Loucy (cell line): ENCODE data around the gene PTCSC3.

Source experiments
- H2AFZ ChIP-seq: fragments of 200-600 bp; sonication (generic); 2 replicates; pipeline ENCODE4 v1.6.0; 2016; ENCODE audit warnings: antibody characterized with exemption, mild to moderate bottlenecking, low read length, moderate library complexity
- H3F3A ChIP-seq: fragments of 200-600 bp; 2 replicates; pipeline ENCODE4 v1.6.0; 2016; ENCODE audit warnings: antibody characterized with exemption, low read depth, mild to moderate bottlenecking
- H3K27me3 ChIP-seq: fragments of 200-600 bp; sonication (generic); 2 replicates; pipeline ENCODE4 v1.6.1; 2014; ENCODE audit warnings: low read length, mild to moderate bottlenecking; ENCODE audit not compliant: insufficient read depth, poor library complexity, severe bottlenecking
- H3K36me3 ChIP-seq: fragments of 200-600 bp; sonication (generic); 2 replicates; pipeline ENCODE4 v1.6.1; 2016; ENCODE audit warnings: low read length; ENCODE audit not compliant: insufficient read depth
- H3K4me1 ChIP-seq: fragments of 200-600 bp; sonication (generic); 2 replicates; pipeline ENCODE4 v1.5.1; 2014; ENCODE audit warnings: low read length, mild to moderate bottlenecking; ENCODE audit not compliant: insufficient read depth, poor library complexity, severe bottlenecking
- H3K4me2 ChIP-seq: fragments of 200-600 bp; sonication (generic); 2 replicates; pipeline ENCODE4 v1.6.0; 2014; ENCODE audit warnings: antibody characterized with exemption, low read length, low read depth, mild to moderate bottlenecking; ENCODE audit not compliant: poor library complexity, severe bottlenecking
- H3K4me3 ChIP-seq: fragments of 200-600 bp; sonication (generic); 2 replicates; pipeline ENCODE4 v1.5.1; 2014; ENCODE audit warnings: low read length, mild to moderate bottlenecking, mixed read lengths; ENCODE audit not compliant: poor library complexity, severe bottlenecking
- H3K79me2 ChIP-seq: fragments of 200-600 bp; sonication (generic); 2 replicates; pipeline ENCODE4 v1.6.1; 2014; ENCODE audit warnings: low read length; ENCODE audit not compliant: insufficient read depth
- H3K9ac ChIP-seq: fragments of 200-600 bp; sonication (generic); 2 replicates; pipeline ENCODE4 v1.6.0; 2014; ENCODE audit warnings: mild to moderate bottlenecking, low read depth, low read length, moderate library complexity; ENCODE audit not compliant: poor library complexity, severe bottlenecking
- H3K9me2 ChIP-seq: fragments of 200-600 bp; sonication (generic); replicated peaks from 2 replicates; pipeline ENCODE4 v1.6.1; 2016; ENCODE audit warnings: low read depth, low read length, mixed read lengths
- H3K9me3 ChIP-seq: fragments of 200-600 bp; sonication (generic); 2 replicates; pipeline ENCODE4 v1.6.1; 2014; ENCODE audit warnings: mild to moderate bottlenecking, antibody characterized with exemption, low read length, low read depth; ENCODE audit not compliant: insufficient read depth
- H4K20me1 ChIP-seq: fragments of 200-600 bp; sonication (generic); 2 replicates; pipeline ENCODE4 v1.6.0; 2014; ENCODE audit warnings: antibody characterized with exemption, low read length, mild to moderate bottlenecking; ENCODE audit not compliant: insufficient read depth, poor library complexity, severe bottlenecking
- EZH2phosphoT487 ChIP-seq: fragments of 200-600 bp; IDR thresholded peaks from 2 replicates; pipeline ENCODE4 v1.6.1; 2018; ENCODE audit warnings: antibody characterized with exemption, mild to moderate bottlenecking, moderate library complexity, borderline replicate concordance
- TF ChIP-seq, protein P1 (sequence below): fragments of 200-600 bp; sonication (generic); conservative IDR thresholded peaks from 2 replicates; pipeline ENCODE4 v1.5.1; 2014; ENCODE audit warnings: mild to moderate bottlenecking, antibody characterized with exemption, low read length

PTCSC3 gene

DNA sequence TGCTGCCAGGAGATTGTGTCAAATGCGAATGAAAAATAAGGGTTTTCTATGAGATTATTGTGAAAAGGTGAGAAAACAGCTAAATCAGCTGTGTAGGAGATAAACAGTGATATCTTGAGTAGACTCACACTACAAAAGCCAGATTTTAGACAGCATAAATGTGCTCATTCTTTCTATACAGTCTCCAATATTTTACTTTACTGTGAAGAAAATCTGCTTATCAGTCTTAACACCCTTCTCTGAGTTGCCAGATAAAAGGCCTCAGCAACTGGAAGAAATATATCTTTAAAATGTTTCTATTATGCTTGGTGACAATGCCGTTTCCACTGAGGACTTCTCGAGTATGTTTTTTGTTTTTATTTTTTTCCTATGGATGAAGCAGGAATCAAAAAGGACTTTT, 47.0 kb upstream of the PTCSC3 start:
- no peak overlapping the region for H3K9ac ChIP-seq
- no peaks in the 10 kb centered on the region for H3K79me2 ChIP-seq
- H3K36me3 ChIP-seq, result no peaks in the 10 kb centered on the region
- H3K9me3 ChIP-seq, result no peaks in the 10 kb centered on the region
- no peaks in the 10 kb centered on the region for H4K20me1 ChIP-seq
- no peaks in the 10 kb centered on the region for H3K4me1 ChIP-seq
- H3K4me2 ChIP-seq, result no peak overlapping the region
- no peak overlapping the region for H3K4me3 ChIP-seq
- H3K27me3 ChIP-seq, result no peaks in the 10 kb centered on the region
- H3F3A ChIP-seq, result no peaks in the 10 kb centered on the region
- TF ChIP-seq, protein P1, sequence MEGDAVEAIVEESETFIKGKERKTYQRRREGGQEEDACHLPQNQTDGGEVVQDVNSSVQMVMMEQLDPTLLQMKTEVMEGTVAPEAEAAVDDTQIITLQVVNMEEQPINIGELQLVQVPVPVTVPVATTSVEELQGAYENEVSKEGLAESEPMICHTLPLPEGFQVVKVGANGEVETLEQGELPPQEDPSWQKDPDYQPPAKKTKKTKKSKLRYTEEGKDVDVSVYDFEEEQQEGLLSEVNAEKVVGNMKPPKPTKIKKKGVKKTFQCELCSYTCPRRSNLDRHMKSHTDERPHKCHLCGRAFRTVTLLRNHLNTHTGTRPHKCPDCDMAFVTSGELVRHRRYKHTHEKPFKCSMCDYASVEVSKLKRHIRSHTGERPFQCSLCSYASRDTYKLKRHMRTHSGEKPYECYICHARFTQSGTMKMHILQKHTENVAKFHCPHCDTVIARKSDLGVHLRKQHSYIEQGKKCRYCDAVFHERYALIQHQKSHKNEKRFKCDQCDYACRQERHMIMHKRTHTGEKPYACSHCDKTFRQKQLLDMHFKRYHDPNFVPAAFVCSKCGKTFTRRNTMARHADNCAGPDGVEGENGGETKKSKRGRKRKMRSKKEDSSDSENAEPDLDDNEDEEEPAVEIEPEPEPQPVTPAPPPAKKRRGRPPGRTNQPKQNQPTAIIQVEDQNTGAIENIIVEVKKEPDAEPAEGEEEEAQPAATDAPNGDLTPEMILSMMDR, result no peak
- TF ChIP-seq EZH2phosphoT487, result no peak
- no peaks in the 10 kb centered on the region for H3K9me2 ChIP-seq
- H2AFZ ChIP-seq, result no peak overlapping the region

DNA sequence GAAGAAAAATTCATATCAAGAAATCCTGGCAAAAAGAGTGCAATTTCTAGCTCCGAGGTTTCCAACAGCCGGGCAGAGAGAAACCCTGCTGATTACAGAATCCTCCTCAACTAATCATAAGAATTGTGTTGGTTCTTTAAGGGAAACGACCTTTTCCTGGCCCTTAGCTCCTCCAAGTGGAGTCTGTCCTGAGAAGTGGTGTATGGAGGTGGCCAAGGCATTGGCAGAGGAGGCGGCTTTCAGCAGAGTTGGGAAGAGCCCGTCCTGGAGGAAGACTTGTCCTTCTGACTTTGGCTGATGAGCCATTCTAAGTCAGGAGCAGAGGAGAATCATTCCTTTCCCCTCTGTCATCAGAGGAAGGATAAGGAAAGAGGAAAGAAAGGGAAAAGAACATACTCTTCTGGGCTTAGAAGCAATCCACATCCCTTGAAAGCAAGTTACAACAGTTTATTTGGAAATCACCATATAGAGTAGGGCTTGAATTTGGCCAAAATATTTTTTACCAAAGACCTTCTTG, 46.5 kb upstream of the PTCSC3 start:
- H3K4me1 ChIP-seq, result no peaks in the 10 kb centered on the region
- no peaks in the 10 kb centered on the region for H3K79me2 ChIP-seq
- H3K4me2 ChIP-seq, result no peak overlapping the region
- H3K9me2 ChIP-seq, result no peaks in the 10 kb centered on the region
- no peak for TF ChIP-seq EZH2phosphoT487
- TF ChIP-seq, protein P1, result no peak
- H3K9ac ChIP-seq, result no peak overlapping the region
- H3K27me3 ChIP-seq, result no peaks in the 10 kb centered on the region
- H2AFZ ChIP-seq, result no peak overlapping the region
- H3K36me3 ChIP-seq, result no peaks in the 10 kb centered on the region
- H3F3A ChIP-seq, result no peaks in the 10 kb centered on the region
- no peaks in the 10 kb centered on the region for H3K9me3 ChIP-seq
- no peak overlapping the region for H3K4me3 ChIP-seq
- no peaks in the 10 kb centered on the region for H4K20me1 ChIP-seq

DNA sequence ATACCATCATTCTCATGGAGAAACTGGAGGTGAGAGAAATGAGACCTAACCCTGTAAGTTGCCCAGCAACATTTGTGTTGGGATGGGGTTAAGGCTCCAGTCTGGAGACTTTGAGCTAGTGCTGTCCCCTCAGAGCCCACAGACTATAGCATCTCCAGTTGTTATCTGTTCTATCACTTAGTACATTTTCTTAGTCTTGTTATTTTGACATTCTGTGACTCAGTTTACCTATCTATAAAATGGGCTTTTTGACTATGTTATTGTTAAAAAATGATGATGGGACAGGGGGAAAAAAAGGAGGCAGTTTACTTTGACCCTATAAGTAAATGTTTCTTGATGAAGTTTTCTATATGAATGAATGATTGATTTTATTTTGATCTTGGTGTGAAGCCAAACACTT, 45.8 kb upstream of the PTCSC3 start:
- no peaks in the 10 kb centered on the region for H3K36me3 ChIP-seq
- H3K4me1 ChIP-seq, result no peaks in the 10 kb centered on the region
- no peak overlapping the region for H3K4me2 ChIP-seq
- H4K20me1 ChIP-seq, result no peaks in the 10 kb centered on the region
- H3K9me2 ChIP-seq, result no peaks in the 10 kb centered on the region
- TF ChIP-seq, protein P1, result no peak
- TF ChIP-seq EZH2phosphoT487, result no peak
- no peak overlapping the region for H2AFZ ChIP-seq
- H3F3A ChIP-seq, result no peaks in the 10 kb centered on the region
- no peaks in the 10 kb centered on the region for H3K27me3 ChIP-seq
- H3K4me3 ChIP-seq, result no peak overlapping the region
- no peak overlapping the region for H3K9ac ChIP-seq
- H3K79me2 ChIP-seq, result no peaks in the 10 kb centered on the region
- H3K9me3 ChIP-seq, result no peaks in the 10 kb centered on the region
